CD4-positive, alpha-beta T cell treated with Interleukin-4 for 4 hours (primary cell): ENCODE results near the gene SLC9A4.
"Not testable (repeated sequence)": the region's sequence is repeated elsewhere in the genome, so short reads cannot be mapped to it uniquely, and the experiment has no call there.

Experiments
- DNase-seq: peaks from one replicate; pipeline ENCODE4 v3.0.0-alpha.2; 2020

SLC9A4 gene

GRCh38 chr2:102551329-102552096, 78.5 kb downstream of the SLC9A4 start:
- no peak for DNase-seq

- no peak for DNase-seq
Measured at GRCh38 chr2:102553601-102554000, 80.6 kb downstream of the SLC9A4 start.

- DNase-seq = no peak
Measured at GRCh38 chr2:102558463-102558862, 85.4 kb downstream of the SLC9A4 start.

- DNase-seq = not testable (repeated sequence)
Measured at GRCh38 chr2:102562542-102562941, 89.5 kb downstream of the SLC9A4 start.

GRCh38 chr2:102575888-102576287, 102.9 kb downstream of the SLC9A4 start:
- no peak for DNase-seq

GRCh38 chr2:102578376-102578775, 105.3 kb downstream of the SLC9A4 start:
- DNase-seq = no peak

- DNase-seq = no peak
Measured at GRCh38 chr2:102581911-102582310, 108.9 kb downstream of the SLC9A4 start.

- no peak for DNase-seq
Measured at GRCh38 chr2:102582845-102583244, 109.8 kb downstream of the SLC9A4 start.
